ENCODE measurements around the gene ADSS1.

- TF ChIP-seq CTCF (IDR thresholded peaks at IDR 0.05) (no peak), POLR2A (IDR thresholded peaks at IDR 0.05) (no peak)
These were observed 25.2 kb upstream of the ADSS1 start for GRCh38 chr14:104698688-104699425.

Data from Peyer's patch (tissue), 4 donors.